Activated CD4-positive, alpha-beta T cell treated with anti-CD3 and anti-CD28 coated beads, Interleukin-2, Interleukin-4, amounts not matched to agents 100 ng/mL and 50 ng/mL, durations not matched to agents 16 hours and 8 hours (primary cell): ENCODE results near the gene NCOA3.
"Not testable (repeated sequence)": the region's sequence is repeated elsewhere in the genome, so short reads cannot be mapped to it uniquely, and the experiment has no call there.

Source experiments
- DNase-seq: peaks from one replicate; pipeline ENCODE4 v3.0.0-alpha.2; 2020; ENCODE audit warnings: low spot score

NCOA3 gene

DNA sequence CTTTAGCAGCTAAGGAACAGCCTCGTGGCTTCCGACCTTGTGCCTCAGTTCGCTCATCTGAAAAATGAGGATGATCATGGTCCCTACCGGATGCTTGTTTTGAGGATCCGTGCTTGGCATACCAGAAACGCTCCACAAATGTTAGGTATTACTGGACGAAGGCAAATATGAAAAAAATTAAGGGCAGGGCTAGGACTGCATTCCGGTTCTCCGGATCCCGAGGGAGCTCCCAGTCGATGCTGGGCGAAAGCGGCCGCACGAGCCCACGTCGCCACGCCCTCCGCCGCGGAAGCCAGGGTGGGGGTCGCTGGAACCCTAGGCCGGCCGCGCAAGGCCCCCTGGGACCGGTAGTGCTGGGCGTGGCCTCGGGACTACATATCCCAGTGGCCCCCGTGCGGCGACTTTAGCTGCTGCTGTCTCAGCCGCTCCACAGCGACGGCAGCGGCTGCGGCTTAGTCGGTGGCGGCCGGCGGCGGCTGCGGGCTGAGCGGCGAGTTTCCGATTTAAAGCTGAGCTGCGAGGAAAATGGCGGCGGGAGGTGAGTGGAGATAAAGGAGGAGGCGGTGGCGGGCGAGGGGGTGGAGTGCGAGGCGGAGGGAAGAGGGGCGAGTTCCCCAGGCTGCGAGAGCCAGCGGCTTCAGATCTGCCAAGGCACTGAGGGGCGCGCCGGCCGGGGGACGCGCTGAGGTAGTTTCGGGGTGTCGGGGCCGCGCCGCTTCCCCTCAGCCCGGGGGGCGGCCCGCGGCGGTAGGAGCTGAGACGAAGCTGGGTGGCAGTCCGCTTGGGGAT lies at the start of gene NCOA3:
TSS of gene NCOA3 (plus strand) at position 406 of the 789 bp plus-strand sequence. CDS start 120,361 bp downstream, outside the sequence.
- DNase-seq, result peak; percentile 97

DNA sequence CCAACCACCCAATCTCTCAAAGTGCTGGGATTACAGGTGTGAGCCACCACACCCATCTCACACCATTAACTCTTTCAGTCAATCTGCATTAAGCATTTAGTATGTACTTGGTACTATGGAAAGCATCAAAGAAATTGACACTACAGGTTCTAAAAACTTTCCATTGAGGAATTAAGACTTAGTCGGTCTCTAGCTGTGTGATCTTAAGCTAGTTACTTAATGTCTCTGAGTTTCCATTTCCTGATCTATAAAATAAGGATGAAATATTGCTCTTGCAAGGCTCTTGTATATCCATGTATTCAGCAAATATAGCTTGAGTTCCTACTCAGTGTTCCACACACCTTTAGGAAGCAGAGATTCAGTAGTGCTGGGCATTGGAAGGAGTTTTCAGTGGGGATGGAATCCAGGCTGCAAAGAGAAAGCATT lies 48.9 kb upstream of the NCOA3 start:
- no peak for DNase-seq

DNA sequence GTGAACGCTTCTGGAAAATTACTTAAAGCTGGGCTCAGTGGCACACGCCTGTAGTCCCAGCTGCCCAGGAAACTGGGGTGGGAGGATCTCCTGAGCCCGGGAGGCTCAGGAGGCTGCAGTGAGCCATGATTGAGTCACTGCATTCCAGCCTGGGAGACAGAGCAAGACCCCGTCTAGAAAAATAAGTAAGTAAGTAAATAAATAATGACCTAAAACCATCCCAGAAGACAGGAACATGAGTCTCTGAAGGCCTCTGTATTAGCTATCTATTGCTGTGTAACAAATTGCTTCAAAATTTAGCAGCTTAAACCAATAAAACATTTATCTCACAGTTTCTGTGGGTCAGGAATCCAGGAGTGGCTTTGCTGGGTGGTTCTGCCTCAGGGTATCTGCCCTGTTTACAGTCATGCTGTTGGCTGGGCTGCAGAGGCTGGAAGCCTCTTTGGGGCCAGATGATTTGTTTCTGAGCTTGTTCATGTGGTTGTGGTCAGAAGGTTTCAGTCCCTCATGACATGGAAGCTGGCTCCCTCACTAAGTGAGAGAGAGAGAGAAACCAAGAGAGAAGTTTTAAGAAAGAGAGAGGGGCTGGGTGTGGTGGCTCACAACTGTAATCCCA lies 48.4 kb upstream of the NCOA3 start:
- DNase-seq, result peak; percentile 89

DNA sequence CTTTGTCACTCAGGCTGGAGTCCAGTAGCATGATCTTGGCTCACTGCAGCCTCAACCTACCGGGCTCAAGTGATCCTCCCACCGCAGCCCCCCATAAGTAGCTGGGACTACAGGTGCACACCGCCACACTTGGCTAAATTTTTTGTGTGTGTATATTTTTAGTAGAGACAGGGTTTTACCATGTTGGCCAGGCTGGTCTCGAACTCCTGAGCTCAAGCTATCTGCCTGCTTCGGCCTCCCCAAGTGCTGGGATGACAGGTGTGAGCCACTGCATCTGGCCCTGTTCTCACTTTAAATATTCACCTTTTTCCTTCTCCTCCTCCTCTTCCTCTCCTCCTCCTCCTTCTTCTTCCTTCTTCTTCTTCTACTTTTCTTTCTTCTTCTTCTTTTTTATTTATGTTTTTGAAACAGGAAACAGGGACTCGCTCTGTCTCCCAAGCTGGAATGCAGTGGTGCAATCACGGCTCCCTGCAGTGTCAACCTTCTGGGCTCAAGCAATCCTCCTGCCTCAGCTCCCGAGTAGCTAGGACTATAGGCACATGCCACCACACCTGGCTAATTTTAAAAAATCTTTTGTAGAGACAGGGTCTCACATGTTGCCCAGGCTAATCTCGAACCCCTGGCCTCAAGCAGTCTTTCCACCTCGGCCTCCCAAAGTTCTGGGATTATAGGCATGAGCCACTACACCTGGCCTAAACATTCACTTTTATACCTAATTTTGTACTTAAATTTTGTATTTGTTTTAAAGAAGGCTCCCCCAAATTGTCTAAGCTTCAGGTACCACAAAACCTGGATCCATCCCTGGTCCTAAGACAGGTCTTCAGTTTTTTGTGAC lies 47.2 kb upstream of the NCOA3 start:
- no peak for DNase-seq

GRCh38 chr20:47455133-47456040 lies 46.3 kb upstream of the NCOA3 start:
- no peak for DNase-seq

DNA sequence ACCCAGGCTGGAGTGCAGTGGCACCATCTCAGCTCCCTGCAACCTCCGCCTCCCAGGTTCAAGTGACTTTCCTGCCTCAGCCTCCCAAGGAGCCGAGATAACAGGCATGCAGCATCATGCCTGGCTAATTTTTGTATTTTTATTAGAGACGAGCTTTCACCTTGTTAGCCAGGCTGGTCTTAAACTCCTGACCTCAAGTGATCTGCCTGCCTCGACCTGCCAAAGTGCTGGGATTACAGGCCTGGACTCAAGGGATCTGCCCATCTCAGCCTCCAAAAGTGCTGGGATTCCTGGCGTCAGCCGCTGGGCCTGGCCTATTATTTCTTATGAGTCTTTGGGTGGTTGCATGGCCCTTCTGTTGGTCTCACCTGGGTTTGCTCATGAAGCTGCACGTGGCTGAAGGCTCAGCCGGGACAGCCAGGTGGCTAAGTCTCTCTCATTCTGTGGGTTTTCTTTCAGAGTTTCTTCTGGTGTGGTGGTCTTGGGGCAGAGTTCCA lies 45.6 kb upstream of the NCOA3 start:
- no peak for DNase-seq

DNA sequence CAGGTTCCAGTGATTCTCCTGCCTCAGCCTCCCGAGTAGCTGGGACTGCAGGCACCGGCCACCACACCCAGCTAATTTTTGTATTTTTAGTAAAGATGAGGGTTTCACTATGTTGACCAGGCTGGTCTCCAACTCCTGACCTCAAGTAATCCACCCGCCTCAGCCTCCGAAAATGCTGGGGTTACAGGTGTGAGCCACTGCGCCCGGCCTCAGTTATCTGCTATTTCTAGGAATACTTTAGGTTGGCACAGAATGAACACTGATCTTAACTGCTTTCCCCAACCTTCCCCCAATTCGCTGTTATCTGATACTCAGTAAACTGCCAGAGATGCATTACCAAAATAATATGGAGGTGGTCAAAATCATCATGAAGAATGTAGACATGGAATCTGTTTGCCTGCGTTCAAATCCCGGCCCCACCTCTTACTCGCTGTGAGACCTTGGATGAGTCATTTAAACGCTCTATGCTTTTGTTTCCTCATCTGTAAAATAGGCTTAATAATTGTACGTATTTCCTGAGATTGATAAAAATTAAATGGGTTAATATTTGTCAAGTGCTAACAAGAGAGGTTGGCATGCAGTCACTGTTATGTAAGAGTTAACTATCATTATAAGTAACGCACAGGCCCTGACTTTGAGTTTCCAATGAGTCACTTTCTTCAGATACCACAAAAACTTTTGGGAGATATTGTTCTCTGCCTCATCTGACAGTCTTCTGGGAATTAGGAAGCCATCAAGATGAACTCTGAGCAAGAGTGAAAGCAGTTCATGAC lies 44.5 kb upstream of the NCOA3 start:
- peak; percentile 87 for DNase-seq

GRCh38 chr20:47458280-47459050 lies 43.2 kb upstream of the NCOA3 start:
- not testable (repeated sequence) for DNase-seq

DNA sequence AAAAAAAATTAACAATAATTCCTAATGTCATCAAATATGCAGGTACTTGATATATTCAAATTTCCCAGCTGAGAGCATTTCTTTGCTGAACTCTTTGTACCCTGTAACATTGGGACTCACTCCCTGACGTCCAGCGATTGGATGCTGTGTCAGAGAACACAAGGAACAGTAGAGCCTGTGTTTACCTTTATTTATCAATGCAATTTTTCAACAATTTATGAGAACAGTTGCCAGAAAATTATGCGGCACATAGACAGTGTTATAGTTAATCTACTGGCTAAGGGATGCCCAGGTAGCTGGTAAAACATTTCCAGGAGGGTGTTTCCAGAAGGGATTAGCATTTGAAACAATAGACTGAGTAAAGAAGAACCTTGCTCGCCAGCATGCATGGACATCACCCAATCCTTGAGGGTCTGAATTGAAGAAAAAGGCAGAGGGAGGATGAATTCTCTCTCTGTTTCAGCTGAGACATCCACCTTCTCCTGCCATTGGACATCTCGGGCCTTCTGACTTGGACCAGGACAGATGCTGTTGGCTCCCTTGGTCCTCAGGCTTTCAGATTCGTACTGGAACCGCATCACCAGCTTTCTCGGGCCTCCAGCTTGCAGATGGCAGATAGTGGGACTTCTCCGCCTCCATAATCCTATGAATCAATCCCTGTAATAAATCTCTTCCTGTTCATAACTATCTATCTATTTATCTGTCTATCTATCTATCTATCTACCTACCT lies 42.2 kb upstream of the NCOA3 start:
- no peak for DNase-seq

GRCh38 chr20:47460761-47461112 lies 41.0 kb upstream of the NCOA3 start:
- DNase-seq, result not testable (repeated sequence)

DNA sequence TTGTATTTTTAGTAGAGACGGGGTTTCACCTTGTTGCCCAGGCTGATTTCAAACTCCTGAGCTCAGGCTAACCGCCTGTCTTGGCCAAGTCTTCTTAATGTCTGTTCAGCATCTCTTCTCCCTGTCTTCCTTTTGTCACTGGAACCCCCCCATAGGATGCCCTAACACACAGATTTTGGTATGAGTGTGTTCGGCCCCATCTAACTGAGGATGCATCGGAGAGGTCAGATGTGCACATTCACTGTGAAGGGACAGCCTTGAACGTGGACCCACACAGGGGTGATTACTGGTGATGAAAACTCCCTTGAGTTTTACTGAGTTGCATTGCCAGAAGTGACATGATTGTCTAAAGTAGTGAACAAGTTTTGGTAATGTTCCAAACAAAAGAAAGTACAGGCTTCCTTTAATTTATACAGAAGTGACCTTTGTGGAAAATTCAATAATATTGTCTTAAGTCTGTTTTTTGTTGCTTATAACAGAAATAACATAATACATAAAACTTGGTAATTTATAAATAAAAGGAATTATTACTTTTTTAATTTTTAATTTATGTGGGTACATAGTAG lies 40.5 kb upstream of the NCOA3 start:
- DNase-seq, result no peak

DNA sequence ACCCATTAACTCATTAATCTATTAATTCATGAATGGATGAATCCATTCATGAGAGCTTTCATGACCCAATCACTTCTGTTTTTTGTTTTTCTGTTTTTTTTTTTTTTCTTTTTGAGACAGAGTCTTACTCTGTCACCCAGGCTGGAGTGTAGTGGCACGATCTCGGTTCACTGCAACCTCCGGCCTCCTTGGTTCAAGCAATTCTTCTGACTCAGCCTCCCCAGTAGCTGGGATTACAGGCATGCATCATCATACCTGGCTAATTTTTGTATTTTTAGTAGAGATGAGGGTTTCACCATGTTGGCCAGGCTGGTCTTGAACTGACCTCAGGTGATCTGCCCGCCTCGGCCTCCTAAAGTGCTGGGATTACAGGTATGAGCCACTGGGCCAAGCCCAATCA lies 39.8 kb upstream of the NCOA3 start:
- DNase-seq, result not testable (repeated sequence)

GRCh38 chr20:47464380-47465101 lies 37.1 kb upstream of the NCOA3 start:
- DNase-seq, result no peak

GRCh38 chr20:47465335-47466090 lies 36.2 kb upstream of the NCOA3 start:
- no peak for DNase-seq

DNA sequence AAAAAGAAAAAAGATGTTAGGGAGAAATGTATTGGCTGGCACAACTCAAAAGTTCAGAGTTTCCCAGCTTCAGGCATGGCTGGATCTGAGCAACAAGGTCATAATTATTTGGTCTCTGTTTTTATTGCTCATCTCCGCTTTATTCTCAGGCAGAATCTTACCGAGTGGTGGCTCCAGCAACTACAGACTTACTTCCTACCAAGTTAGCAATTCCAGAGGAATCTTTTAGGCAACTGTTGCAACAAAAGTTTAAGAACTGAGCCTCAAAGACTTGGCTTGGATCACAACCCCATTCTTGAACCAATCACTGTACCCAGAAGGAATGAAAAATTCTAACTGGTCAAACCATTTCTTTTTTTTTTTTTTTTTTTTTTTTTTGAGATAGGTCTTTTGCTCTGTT lies 35.5 kb upstream of the NCOA3 start:
- no peak for DNase-seq

- DNase-seq, result no peak
These were observed 34.8 kb upstream of the NCOA3 start for GRCh38 chr20:47466704-47467459.
